GM12864 (cell line): ENCODE data around the gene SLC50A1.
"Not testable (repeated sequence)": the region's sequence is repeated elsewhere in the genome, so short reads cannot be mapped to it uniquely, and the experiment has no call there.

Experiments
- DNase-seq: peaks from one replicate; pipeline ENCODE4 v3.0.0-alpha.2; 2011; ENCODE audit warnings: low read depth
- H3K4me3 ChIP-seq: 2 replicates; pipeline ENCODE4 v1.5.1; 2011; ENCODE audit warnings: mild to moderate bottlenecking, low read depth, low read length, control low read depth
- CTCF ChIP-seq: IDR thresholded peaks from 2 replicates; pipeline ENCODE4 v1.5.1; 2011; ENCODE audit warnings: low read depth, mild to moderate bottlenecking, moderate library complexity, low read length, control low read depth, inconsistent platforms; ENCODE audit errors: missing control alignments

SLC50A1 gene

GRCh38 chr1:155145491-155145890 is 9.8 kb downstream of the SLC50A1 start:
- no peak for TF ChIP-seq CTCF
- H3K4me3 ChIP-seq: no peak overlapping the region
- no peak for DNase-seq

GRCh38 chr1:155155996-155156643 is 20.5 kb downstream of the SLC50A1 start:
- not testable (repeated sequence) for DNase-seq

GRCh38 chr1:155158991-155159390 is 23.3 kb downstream of the SLC50A1 start:
- DNase-seq: no peak
- TF ChIP-seq CTCF: no peak
- no peak overlapping the region for H3K4me3 ChIP-seq

More at GRCh38 chr1:155155996-155156643, 20.5 kb downstream of the SLC50A1 start:
- not testable (repeated sequence) for H3K4me3 ChIP-seq

DNA sequence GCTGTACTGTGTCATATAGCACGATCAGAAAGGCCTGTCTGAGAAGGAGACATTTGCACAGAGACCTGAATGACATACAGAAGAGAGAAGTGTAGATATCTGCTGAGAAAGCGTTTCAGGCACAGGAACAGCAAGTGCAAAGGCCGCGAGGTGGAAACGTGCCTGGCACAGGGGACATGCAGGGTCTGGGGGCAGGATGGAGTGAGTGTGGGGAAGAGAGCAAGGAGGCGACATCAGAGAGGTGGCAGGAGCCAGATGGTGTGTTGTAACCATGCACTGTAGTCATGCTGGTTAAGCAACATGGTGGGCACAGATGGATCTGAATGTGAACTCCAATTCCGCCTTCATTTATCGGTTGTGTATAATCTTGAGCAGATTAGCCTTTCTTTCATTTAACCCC is 24.5 kb downstream of the SLC50A1 start:
- H3K4me3 ChIP-seq: no peak overlapping the region
- TF ChIP-seq CTCF: no peak
- DNase-seq: no peak

GRCh38 chr1:155162631-155163030 is 27.0 kb downstream of the SLC50A1 start:
- not testable (repeated sequence) for DNase-seq, H3K4me3 ChIP-seq

GRCh38 chr1:155163785-155164184 is 28.1 kb downstream of the SLC50A1 start:
- not testable (repeated sequence) for H3K4me3 ChIP-seq, DNase-seq

- DNase-seq, H3K4me3 ChIP-seq: not testable (repeated sequence)
Measured at GRCh38 chr1:155164625-155165024, 29.0 kb downstream of the SLC50A1 start.

DNA sequence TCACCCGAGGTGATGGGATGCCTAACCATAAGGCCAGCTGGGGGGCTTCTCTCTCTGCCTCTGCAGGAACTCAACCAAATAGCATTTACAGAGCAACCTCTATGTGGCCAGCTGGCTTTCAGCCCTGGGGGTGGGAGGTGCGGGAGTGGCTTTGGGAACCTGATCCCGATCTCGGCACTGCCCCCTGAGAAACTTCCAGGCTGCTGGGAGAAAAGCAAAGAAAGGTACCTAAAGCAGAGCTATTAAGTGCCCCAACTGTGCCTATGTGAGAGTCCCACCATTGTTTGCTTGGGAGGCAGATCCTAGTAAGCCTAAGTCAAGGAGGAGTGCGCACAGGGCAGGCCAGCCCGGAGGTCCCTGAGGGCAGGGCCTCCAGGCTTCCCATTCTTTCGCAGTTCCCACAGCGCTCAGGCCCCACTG is 30.4 kb downstream of the SLC50A1 start:
- no peak for DNase-seq
- TF ChIP-seq CTCF: no peak
- no peak overlapping the region for H3K4me3 ChIP-seq

- TF ChIP-seq CTCF: no peak
- DNase-seq: no peak
- H3K4me3 ChIP-seq: no peak overlapping the region
Measured at GRCh38 chr1:155166471-155167165, 31.0 kb downstream of the SLC50A1 start.
